Left lung (tissue), 10 donors: Measurements from ENCODE around the gene CYFIP2. TPM values are rescaled to one million over a fixed set of nuclear protein-coding genes. Genes with fewer than 3 reads are reported as not detected.

ENCODE experiments used
- ATAC-seq: fragments of 200-7000 bp; cut with Tn5 transposase; one replicate; pipeline ENCODE4 v1.9.1; 2020; ENCODE audit warnings: moderate library complexity
- DNase-seq, 4 donors: peaks; one replicate each; pipeline ENCODE4 v3.0.0-alpha.2; 2013 to 2020
- H3K27ac ChIP-seq, 2 donors: fragments of 200-600 bp; sonication (generic) in 1 of 2; one replicate each; pipeline versions ENCODE4 v1.5.0 to v1.8.0; 2020 to 2021
- H3K27me3 ChIP-seq, 2 donors: fragments of 200-600 bp; sonication (generic) in 1 of 2; one replicate each; pipeline versions ENCODE4 v1.5.0 to v1.8.0; 2020 to 2021
- H3K36me3 ChIP-seq, 2 donors: fragments of 200-600 bp; sonication (generic) in 1 of 2; one replicate each; pipeline versions ENCODE4 v1.5.0 to v1.8.0; 2020 to 2021
- H3K4me1 ChIP-seq, 2 donors: fragments of 200-600 bp; one replicate each; pipeline ENCODE4 v1.8.0; 2021
- H3K4me3 ChIP-seq, 2 donors: fragments of 200-600 bp; sonication (generic) in 1 of 2; one replicate each; pipeline versions ENCODE4 v1.5.0 to v1.8.0; 2020 to 2021; ENCODE audit warnings: mild to moderate bottlenecking in 1 of 2
- H3K9me3 ChIP-seq, 2 donors: fragments of 200-600 bp; sonication (generic) in 1 of 2; one replicate each; pipeline versions ENCODE4 v1.5.0 to v1.8.0; 2020 to 2021
- CTCF ChIP-seq, 2 donors: fragments of 200-600 bp; sonication (generic) in 1 of 2; IDR thresholded peaks; one replicate each; pipeline versions ENCODE4 v1.5.0 to v1.8.0; 2021; ENCODE audit warnings: antibody characterized with exemption in 2 of 2
- intact Hi-C, 2 donors: fragments of 100-400 bp; cut with DNase I; formaldehyde crosslinking; loops; one replicate each; pipeline versions ENCODE4 v1.11.2 to v1.14.2; 2022
- polyA plus RNA-seq, 6 donors: library from polyadenylated mRNA; unstranded; fragments of 120-200 nt; gene quantifications; one replicate each; pipeline ENCODE4 v1.2.1, GENCODE V29; 2013; ENCODE audit not compliant: insufficient read length in 6 of 6
- total RNA-seq, 2 donors: library from RNA; stranded (reverse); fragmentation: NEBNext Ultra II Directional; extraction: Animal tissue kit (Norgen Biotek cat#: 25700); gene quantifications; one replicate each; pipeline ENCODE4 v1.2.1, GENCODE V29; 2021
- donor health status: DM: no; HTN: yes; CAD: no.
- donor health status: DM: no; HTN: no; CAD: no.

CYFIP2 gene
- total and polyA plus RNA-seq, 8 donors, result 25.6 to 63.4 (median 31.2) TPM

GRCh38 chr5:157371655-157372471 is 105.9 kb downstream of the CYFIP2 start:
- Histone ChIP-seq H3K27ac (no peak overlapping the region), H3K27me3 (no peaks in the 10 kb centered on the region), H3K4me3 (no peak overlapping the region), H3K36me3 (peaks cover 0 to 59% of the 10 kb centered on the region in 2 donors), H3K9me3 (no peaks in the 10 kb centered on the region), H3K4me1 (no peaks in the 10 kb centered on the region)
- DNase-seq (no peak), ATAC-seq (no peak)
- TF ChIP-seq CTCF (IDR thresholded peaks at IDR 0.05), result no peak
- intact Hi-C loops, result no loop called here

GRCh38 chr5:157372472-157372822 is 106.5 kb downstream of the CYFIP2 start:
- H3K27ac ChIP-seq, result no peak overlapping the region
- intact Hi-C loops, result no loop called here
- no peaks in the 10 kb centered on the region for H3K27me3 ChIP-seq
- ATAC-seq (no peak), DNase-seq (no peak)
- H3K4me1 ChIP-seq, result no peaks in the 10 kb centered on the region
- peaks cover 0 to 61% of the 10 kb centered on the region in 2 donors for H3K36me3 ChIP-seq
- H3K9me3 ChIP-seq, result no peaks in the 10 kb centered on the region
- no peak for TF ChIP-seq CTCF (IDR thresholded peaks at IDR 0.05)
- no peak overlapping the region for H3K4me3 ChIP-seq

GRCh38 chr5:157378509-157378908 is 112.6 kb downstream of the CYFIP2 start:
- DNase-seq (no peak), ATAC-seq (no peak)
- Histone ChIP-seq H3K9me3 (no peaks in the 10 kb centered on the region), H3K27ac (no peak overlapping the region), H3K36me3 (peaks cover 0 to 53% of the 10 kb centered on the region in 2 donors), H3K4me3 (no peak overlapping the region), H3K4me1 (no peaks in the 10 kb centered on the region), H3K27me3 (no peaks in the 10 kb centered on the region)
- intact Hi-C loops, result no loop called here
- no peak for TF ChIP-seq CTCF (IDR thresholded peaks at IDR 0.05)

- H3K27ac ChIP-seq, result no peak overlapping the region
- DNase-seq (no peak), ATAC-seq (no peak)
- no peak overlapping the region for H3K4me3 ChIP-seq
- no peaks in the 10 kb centered on the region for H3K27me3 ChIP-seq
- intact Hi-C loops, result no loop called here
- H3K36me3 ChIP-seq, result peaks cover 0 to 57% of the 10 kb centered on the region in 2 donors
- no peak for TF ChIP-seq CTCF (IDR thresholded peaks at IDR 0.05)
- no peaks in the 10 kb centered on the region for H3K9me3 ChIP-seq
- H3K4me1 ChIP-seq, result no peaks in the 10 kb centered on the region
Measured at GRCh38 chr5:157379983-157380382, 114.1 kb downstream of the CYFIP2 start.

- no peaks in the 10 kb centered on the region for H3K27me3 ChIP-seq
- H3K9me3 ChIP-seq, result no peaks in the 10 kb centered on the region
- ATAC-seq (no peak), DNase-seq (no peak)
- TF ChIP-seq CTCF (IDR thresholded peaks at IDR 0.05), result no peak
- no peak overlapping the region for H3K27ac ChIP-seq
- peaks cover 0 to 57% of the 10 kb centered on the region in 2 donors for H3K36me3 ChIP-seq
- no peak overlapping the region for H3K4me3 ChIP-seq
- no peaks in the 10 kb centered on the region for H3K4me1 ChIP-seq
- intact Hi-C loops, result no loop called here
Measured at GRCh38 chr5:157381746-157382145, 115.8 kb downstream of the CYFIP2 start.
